GM21526 (cell line): ENCODE results near the gene MAGI1.

ENCODE experiments used
- ATAC-seq: cut with Tn5 transposase; IDR thresholded peaks from one replicate; pipeline ENCODE4 v1.9.1; 2021; ENCODE audit warnings: moderate library complexity; ENCODE audit not compliant: unreplicated experiment, low FRiP score

The MAGI1 gene

GRCh38 chr3:65322910-65323309 lies 715.8 kb downstream of the MAGI1 start:
- no peak for ATAC-seq

GRCh38 chr3:65318231-65318630 lies 720.5 kb downstream of the MAGI1 start:
- ATAC-seq = no peak

GRCh38 chr3:65314916-65315315 lies 723.8 kb downstream of the MAGI1 start:
- no peak for ATAC-seq

GRCh38 chr3:65314269-65314668 lies 724.4 kb downstream of the MAGI1 start:
- no peak for ATAC-seq

- ATAC-seq = no peak
Measured at GRCh38 chr3:65313666-65314065, 725.1 kb downstream of the MAGI1 start.

GRCh38 chr3:65305836-65306235 lies 732.9 kb downstream of the MAGI1 start:
- no peak for ATAC-seq
